Stimulated activated CD8-positive, alpha-beta memory T cell treated with anti-CD3 and anti-CD28 coated beads, Interleukin-7, amount 100 ng/mL, for 48 hours (primary cell): Measurements from ENCODE around the gene SYMPK.

Experiments used
- DNase-seq, 2 donors: peaks; one replicate each; pipeline ENCODE4 v3.0.0-alpha.2; 2020; ENCODE audit warnings: low read depth in 1 of 2; ENCODE audit errors: extremely low read depth in 1 of 2

The SYMPK gene

GRCh38 chr19:45768655-45768983 lies 94.3 kb downstream of the SYMPK start:
- DNase-seq = no peak

DNA sequence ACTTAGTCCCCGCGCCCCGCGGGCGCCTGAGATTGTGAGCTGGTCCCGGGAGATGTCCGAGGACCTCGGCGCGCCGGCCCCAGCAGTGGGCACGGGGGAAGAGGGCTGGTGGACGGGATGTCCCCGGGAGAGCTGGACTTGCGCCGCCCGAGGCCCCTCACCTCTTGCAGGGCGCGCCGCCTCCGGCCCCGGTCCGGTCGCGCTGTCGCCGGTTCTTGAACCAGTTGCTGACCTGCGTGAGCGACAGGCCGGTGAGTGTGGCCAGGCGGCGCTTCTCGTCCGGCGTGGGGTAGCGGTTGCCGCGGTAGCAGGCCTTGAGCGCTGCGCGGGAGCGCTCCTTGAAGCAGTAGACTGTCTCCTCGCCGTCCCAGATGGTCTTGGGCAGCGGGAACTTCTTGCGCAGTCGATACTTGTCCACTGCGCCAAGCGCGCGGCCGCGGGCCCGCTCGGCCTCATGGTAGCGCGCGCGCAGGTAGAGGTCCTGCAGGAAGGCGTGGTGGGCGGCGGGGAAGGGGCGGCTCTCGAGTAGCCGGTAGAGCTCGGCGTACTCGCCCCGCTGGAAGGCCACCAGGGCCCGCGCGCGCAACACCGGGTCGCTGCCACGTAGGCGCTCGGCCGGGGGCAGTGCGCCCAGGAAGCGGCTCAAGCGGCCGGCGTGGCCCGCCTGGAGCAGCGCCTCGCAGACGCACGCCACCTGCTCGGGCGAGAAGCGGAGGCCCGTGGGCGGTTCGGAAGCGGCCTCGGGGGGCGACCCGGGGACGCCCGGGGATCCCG lies 94.9 kb downstream of the SYMPK start:
- DNase-seq = no peak

DNA sequence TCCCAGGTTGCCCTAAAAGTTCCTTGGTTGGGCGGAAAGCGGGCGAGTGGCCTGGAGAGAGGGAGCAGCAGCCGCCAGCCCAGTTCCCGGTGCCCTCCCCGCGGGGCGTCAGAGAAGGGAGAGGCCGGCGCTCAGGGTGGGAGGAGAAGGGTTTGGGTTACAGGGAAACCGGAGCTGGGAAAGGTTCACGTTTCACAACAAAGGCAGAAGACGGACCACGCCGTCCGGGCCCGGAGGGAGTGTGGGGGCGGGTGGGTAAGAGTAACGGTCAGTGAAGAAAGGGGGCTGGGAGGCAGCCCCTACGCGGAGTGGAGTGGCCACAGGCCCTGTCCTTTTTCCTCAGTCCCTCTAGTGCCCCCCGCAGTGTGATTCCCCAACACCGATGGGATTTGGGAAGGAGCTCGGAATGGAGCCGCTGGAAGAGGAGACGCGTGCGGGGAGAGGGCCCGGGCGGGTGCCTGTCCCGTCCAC lies 95.5 kb downstream of the SYMPK start:
- no peak for DNase-seq

- DNase-seq = no peak
Measured at GRCh38 chr19:45766869-45767346, 96.0 kb downstream of the SYMPK start.

GRCh38 chr19:45766296-45766868 lies 96.6 kb downstream of the SYMPK start:
- no peak for DNase-seq

DNA sequence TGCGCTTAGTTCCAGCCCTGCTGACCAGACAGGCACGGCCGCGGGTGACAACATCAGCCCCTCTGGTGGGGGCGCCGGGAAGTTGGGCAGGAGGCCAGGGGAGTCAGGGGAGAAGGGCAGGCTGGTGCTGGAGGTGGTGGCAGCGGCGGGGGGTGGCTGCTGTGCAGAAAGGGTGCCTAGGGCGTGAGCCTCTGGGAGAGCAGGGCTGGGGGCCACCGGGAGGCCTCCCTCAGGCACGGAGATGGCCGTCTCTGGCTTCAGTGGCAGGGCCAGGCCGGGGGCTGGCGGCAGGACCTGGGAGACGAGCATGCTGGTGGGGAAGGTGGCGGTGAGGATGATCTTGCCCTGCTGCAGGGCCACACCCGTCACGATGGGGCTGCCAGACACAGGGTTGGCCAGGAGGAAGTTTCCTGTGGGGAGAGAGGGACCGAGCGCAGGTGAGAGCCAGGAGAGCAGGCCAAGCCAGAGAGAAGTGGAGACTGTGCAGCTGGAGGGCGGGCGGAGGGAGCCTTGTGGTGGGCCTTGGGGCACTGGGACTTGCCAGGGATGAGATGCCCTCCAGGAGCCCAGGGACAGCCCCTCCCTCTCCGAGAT lies 97.1 kb downstream of the SYMPK start:
- no peak for DNase-seq
